ENCODE measurements around the gene HOXB7. TPM values are rescaled to one million over a fixed set of nuclear protein-coding genes. Genes with fewer than 3 reads are reported as not detected.

The HOXB7 gene
- total and polyA plus RNA-seq, 9 donors = 0.23 to 6.9 (median 1.3) TPM

DNA sequence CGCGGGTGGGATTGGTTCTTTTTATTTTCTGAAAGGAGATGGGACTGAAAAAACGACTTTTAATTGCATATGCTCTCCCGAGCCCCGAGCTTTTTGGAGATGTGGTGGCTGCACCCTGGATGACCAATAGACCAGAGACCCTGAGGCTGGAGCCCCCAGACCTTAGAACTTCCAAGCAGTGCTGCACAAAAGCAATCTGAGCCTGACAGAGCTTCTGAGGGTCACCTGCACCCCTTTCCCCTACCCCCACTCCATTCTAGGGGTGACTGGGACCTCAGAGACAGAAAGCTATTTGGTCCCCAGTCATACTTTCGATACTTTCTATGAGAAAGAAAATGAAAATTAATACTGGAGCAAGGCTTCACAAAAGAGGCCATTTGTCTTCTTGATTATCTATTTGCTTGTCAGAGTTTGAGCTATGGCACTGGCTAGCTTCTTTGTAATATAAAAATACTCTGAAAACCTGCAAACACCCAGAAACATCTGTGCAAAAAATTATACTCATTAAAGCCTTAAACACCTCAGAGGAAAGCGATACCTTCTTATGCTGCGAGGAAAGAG lies 36.2 kb downstream of the HOXB7 start:
- Histone ChIP-seq H3K27ac (no peak overlapping the region), H3K27me3 (no peaks in the 10 kb centered on the region), H3K4me1 (ENCODE audit: insufficient read depth) (no peaks in the 10 kb centered on the region), H3K36me3 (no peaks in the 10 kb centered on the region), H3K9me3 (no peaks in the 10 kb centered on the region), H3K4me3 (no peak overlapping the region)
- TF ChIP-seq, protein P1, sequence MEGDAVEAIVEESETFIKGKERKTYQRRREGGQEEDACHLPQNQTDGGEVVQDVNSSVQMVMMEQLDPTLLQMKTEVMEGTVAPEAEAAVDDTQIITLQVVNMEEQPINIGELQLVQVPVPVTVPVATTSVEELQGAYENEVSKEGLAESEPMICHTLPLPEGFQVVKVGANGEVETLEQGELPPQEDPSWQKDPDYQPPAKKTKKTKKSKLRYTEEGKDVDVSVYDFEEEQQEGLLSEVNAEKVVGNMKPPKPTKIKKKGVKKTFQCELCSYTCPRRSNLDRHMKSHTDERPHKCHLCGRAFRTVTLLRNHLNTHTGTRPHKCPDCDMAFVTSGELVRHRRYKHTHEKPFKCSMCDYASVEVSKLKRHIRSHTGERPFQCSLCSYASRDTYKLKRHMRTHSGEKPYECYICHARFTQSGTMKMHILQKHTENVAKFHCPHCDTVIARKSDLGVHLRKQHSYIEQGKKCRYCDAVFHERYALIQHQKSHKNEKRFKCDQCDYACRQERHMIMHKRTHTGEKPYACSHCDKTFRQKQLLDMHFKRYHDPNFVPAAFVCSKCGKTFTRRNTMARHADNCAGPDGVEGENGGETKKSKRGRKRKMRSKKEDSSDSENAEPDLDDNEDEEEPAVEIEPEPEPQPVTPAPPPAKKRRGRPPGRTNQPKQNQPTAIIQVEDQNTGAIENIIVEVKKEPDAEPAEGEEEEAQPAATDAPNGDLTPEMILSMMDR (IDR thresholded peaks at IDR 0.05) = no peak
- TF ChIP-seq POLR2A (IDR thresholded peaks at IDR 0.05) (no peak), EP300 (IDR thresholded peaks at IDR 0.05) (no peak)
- DNase-seq = no peak
- 10 to 26% (median 19%) methylated on average over 8 of the region's 8 CpGs for WGBS, 3 donors
- intact Hi-C loops (cut with DNase I) = no loop called here

DNA sequence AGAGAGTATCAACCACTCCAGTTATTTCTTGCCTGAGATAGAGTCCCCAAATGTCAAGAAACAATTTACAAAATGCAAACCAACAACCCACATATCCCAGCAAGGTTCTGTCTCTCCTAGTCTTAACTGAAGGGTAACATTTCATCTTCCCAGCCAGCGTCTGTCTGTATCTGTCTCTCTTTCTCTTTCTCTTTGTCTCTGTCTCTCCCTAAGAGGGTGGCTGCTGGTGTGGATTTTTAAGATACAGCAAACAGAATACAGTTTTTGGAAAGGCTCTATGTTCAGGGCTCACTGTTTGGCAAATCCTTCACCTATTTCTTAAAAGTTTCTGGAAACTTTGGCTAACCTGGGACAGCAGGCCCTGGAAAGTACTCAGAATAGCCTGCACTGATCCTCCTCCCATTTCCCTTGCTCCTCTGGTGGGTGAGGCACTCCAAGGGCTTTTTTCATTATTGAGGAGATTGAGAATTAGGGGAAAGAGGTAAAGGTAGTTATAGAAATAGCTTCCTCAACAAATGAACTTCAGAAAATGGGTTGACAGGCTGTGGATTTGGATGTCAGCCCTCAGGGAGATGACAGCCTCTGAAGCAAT lies 38.9 kb downstream of the HOXB7 start:
- no peaks in the 10 kb centered on the region for H3K4me1 ChIP-seq (ENCODE audit: insufficient read depth)
- intact Hi-C loops (cut with DNase I) = no loop called here
- H3K4me3 ChIP-seq = no peak overlapping the region
- no peaks in the 10 kb centered on the region for H3K36me3 ChIP-seq
- H3K27me3 ChIP-seq = no peaks in the 10 kb centered on the region
- WGBS, 3 donors = 64 to 94% (median 84%) methylated on average over 1 of the region's 1 CpG
- H3K9me3 ChIP-seq = no peaks in the 10 kb centered on the region
- DNase-seq = no peak
- no peak overlapping the region for H3K27ac ChIP-seq
- TF ChIP-seq, protein P1 (IDR thresholded peaks at IDR 0.05) = no peak
- no peak for TF ChIP-seq EP300 (IDR thresholded peaks at IDR 0.05)

DNA sequence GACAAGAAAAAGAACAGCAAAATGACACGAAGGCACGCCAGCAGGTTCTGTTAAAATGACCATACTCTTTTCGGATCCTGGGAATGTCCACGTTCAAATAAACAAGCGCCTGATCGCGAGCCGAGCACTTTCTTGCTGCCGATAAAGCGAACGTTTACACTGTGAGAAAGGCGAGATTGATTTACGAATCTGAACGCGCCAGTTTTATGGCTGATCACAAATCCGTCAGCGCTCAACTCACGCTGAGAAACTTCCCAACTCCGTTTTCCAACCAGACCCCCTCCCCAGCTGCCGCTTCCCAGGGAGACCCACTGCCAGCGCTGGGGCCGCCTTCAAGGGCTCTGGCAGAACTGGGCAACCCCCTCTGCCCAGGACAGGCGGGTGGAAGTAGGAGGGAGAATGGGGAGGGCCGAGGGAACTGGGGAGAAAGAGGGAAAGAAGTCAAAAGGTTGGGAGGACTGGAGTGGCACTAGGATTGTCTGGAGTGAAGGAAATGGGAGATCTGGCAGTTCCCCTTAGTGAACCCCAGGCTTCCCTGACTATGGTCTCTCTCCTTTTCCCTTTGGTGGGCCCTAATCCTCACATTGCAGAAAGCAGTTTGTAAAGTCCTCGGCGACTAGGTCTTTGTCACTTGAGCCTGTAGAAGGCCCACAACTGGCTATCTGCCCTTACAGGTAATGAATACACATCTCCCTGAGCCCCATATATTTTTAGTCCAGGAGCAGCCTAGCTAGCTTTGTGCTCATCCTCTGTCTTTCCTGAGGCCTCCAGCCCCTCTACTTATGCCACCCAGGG lies 39.6 kb downstream of the HOXB7 start:
- TF ChIP-seq, protein P1 (IDR thresholded peaks at IDR 0.05) = no peak
- no peak for TF ChIP-seq EP300 (IDR thresholded peaks at IDR 0.05)
- TF ChIP-seq POLR2A (IDR thresholded peaks at IDR 0.05) = no peak
- no peak for DNase-seq
- H3K27ac ChIP-seq = no peak overlapping the region
- H3K4me1 ChIP-seq (ENCODE audit: insufficient read depth) = no peaks in the 10 kb centered on the region
- no peaks in the 10 kb centered on the region for H3K9me3 ChIP-seq
- H3K36me3 ChIP-seq = no peaks in the 10 kb centered on the region
- WGBS, 3 donors = 19 to 35% (median 20%) methylated on average over 26 of the region's 26 CpGs
- intact Hi-C loops (cut with DNase I) = no loop called here
- H3K27me3 ChIP-seq = no peaks in the 10 kb centered on the region
- H3K4me3 ChIP-seq = no peak overlapping the region

DNA sequence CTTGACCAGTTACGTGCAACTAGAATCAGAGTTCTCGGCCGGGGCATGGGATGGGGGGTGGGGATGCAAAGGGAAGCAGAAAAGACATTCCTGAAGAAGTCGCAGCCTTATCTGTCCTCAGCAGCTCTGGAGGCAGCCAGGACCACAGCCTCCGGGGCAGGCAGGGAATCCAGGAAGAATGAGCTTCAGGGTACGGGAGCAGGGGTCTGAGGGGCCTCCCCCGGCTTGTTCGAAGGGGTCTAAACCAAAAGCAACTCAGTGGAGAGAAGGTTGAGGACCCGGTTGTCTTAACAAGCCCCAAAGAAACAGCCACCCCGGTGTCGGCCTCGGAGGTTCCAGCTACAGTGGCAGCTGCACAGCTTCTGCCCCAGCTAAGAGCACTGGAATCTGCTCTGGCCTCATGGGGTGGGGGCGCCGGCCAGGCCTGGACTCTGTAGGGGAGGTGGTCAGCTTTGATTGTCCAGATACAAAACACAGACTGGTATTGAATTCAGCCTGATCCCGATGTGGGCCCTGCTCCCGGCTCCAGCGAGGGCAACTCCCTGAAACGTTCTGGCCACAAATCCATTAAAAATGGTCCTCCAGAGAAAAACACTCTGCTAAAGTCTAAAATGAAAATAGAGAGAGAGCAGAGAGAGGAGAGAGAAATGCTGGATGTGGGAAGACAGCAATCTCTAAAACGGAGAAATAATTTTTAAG lies 40.3 kb downstream of the HOXB7 start:
- 9 to 26% (median 11%) methylated on average over 19 of the region's 19 CpGs for WGBS, 3 donors
- DNase-seq = no peak
- intact Hi-C loops (cut with DNase I) = no loop called here
- Histone ChIP-seq H3K36me3 (no peaks in the 10 kb centered on the region), H3K4me3 (no peak overlapping the region), H3K4me1 (ENCODE audit: insufficient read depth) (no peaks in the 10 kb centered on the region), H3K27me3 (no peaks in the 10 kb centered on the region), H3K27ac (no peak overlapping the region), H3K9me3 (no peaks in the 10 kb centered on the region)
- no peak for TF ChIP-seq EP300 (IDR thresholded peaks at IDR 0.05)
- no peak for TF ChIP-seq POLR2A (IDR thresholded peaks at IDR 0.05)
- TF ChIP-seq, protein P1 (IDR thresholded peaks at IDR 0.05) = no peak
